C4-2B (cell line): ENCODE results near the gene CYP2U1.
"Not testable (repeated sequence)": the region's sequence is repeated elsewhere in the genome, so short reads cannot be mapped to it uniquely, and the experiment has no call there.

Source experiments
- H3K27ac ChIP-seq: fragments of 450-650 bp; 2 replicates; pipeline ENCODE4 v1.5.1; 2017
- CTCF ChIP-seq: fragments of 450-650 bp; conservative IDR thresholded peaks from 2 replicates; pipeline ENCODE4 v1.5.1; 2017; ENCODE audit warnings: mild to moderate bottlenecking
- ZFX ChIP-seq: fragments of 450-650 bp; IDR thresholded peaks from 2 replicates; pipeline ENCODE4 v1.6.1; 2017

Gene CYP2U1

GRCh38 chr4:107906458-107907100 is 24.8 kb upstream of the CYP2U1 start:
- no peak overlapping the region for H3K27ac ChIP-seq

GRCh38 chr4:107908377-107908776 is 23.0 kb upstream of the CYP2U1 start:
- no peak for TF ChIP-seq ZFX
- TF ChIP-seq CTCF: no peak
- H3K27ac ChIP-seq: no peak overlapping the region

More at GRCh38 chr4:107906458-107907100, 24.8 kb upstream of the CYP2U1 start:
- TF ChIP-seq CTCF: no peak

GRCh38 chr4:107913283-107913899 is 18.0 kb upstream of the CYP2U1 start:
- no peak for TF ChIP-seq ZFX
- TF ChIP-seq CTCF: peak; percentile 79

GRCh38 chr4:107915220-107915619 is 16.1 kb upstream of the CYP2U1 start:
- TF ChIP-seq CTCF (no peak), ZFX (no peak)

More at GRCh38 chr4:107913283-107913899, 18.0 kb upstream of the CYP2U1 start:
- no peak overlapping the region for H3K27ac ChIP-seq

GRCh38 chr4:107916623-107917022 is 14.7 kb upstream of the CYP2U1 start:
- no peak for TF ChIP-seq CTCF
- TF ChIP-seq ZFX: no peak
- H3K27ac ChIP-seq: no peak overlapping the region

More at GRCh38 chr4:107915220-107915619, 16.1 kb upstream of the CYP2U1 start:
- H3K27ac ChIP-seq: no peak overlapping the region

- TF ChIP-seq CTCF (no peak), ZFX (no peak)
- H3K27ac ChIP-seq: no peak overlapping the region
These were observed 13.8 kb upstream of the CYP2U1 start for GRCh38 chr4:107917500-107917899.

GRCh38 chr4:107922486-107923473 is 8.6 kb upstream of the CYP2U1 start:
- TF ChIP-seq ZFX (no peak), CTCF (no peak)
- H3K27ac ChIP-seq: no peak overlapping the region

GRCh38 chr4:107925713-107926112 is 5.6 kb upstream of the CYP2U1 start:
- not testable (repeated sequence) for H3K27ac ChIP-seq

- H3K27ac ChIP-seq: not testable (repeated sequence)
These were observed 4.5 kb upstream of the CYP2U1 start for GRCh38 chr4:107926875-107927274.
